ENCODE measurements around the gene MAPK1IP1L.

MAPK1IP1L gene

DNA sequence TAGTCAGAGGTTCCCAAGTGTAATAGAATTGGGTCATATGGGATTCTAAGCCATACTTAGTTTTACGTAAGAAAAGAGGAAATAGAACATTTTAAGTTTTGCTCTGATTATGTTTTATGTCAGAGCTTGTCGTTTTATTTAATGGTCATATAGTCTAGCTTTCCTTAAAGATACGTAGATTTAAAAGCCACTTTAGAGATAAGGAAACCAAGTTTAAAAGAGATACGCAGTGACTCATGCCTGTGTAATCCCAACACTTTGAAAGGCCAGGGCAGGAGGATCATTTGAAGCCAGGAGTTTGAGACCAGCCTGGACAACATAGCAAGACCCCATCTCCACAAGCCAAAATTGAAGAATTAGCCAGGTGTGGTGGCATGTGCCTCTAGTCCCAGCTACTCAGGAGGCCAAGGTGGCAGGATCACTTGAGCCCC is 19.5 kb downstream of the MAPK1IP1L start:
- Histone ChIP-seq H3K27ac (ENCODE audit: low read depth, low read length) (no peak overlapping the region), H3F3A (ENCODE audit: control insufficient read depth, insufficient read depth) (peaks cover 31% of the 10 kb centered on the region)

DNA sequence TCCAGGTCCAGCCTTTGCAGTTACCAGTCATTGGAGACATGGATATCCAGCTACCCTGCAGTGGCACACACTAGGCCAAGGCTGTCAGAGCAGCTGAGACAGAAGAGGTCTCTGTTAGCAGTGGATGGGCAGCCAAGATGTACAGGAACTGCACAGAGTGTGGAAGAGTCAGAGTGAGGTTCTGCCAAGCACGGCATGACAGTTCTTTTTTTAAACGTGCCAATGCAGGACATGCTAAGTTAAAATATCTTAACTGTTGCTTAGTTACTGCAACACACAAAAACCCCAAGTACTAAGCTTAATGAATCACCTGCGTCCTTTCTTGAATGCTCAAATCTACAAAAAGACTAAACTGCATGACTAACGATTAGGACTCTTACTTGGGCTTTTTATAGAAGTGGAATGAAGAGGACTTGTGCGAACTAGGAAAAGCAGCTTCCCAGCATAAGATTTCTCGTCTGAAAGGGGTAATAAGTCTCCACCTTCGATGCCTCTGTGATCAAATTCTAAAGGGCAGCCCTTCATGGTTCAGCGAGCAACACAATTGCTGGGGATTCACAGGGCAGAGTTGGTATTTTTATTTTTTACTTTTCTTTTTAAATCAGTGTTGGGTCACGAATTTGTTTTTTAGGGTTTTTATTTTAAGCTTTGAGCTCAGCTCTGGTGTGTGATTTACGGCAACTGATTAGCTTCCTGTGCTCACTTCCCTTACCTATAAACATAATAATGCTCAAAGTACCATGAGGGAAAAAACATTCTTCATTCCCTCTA is 20.6 kb downstream of the MAPK1IP1L start:
- H3K4me1 ChIP-seq (ENCODE audit: control insufficient read depth, low read length): peaks cover 31% of the 10 kb centered on the region
- H3K27me3 ChIP-seq (ENCODE audit: control insufficient read depth, low read length): no peaks in the 10 kb centered on the region
- 0 out of 2 replicates have a peak, but pooled peaks cover 3% of the 10 kb centered on the region for H4K20me1 ChIP-seq (ENCODE audit: control insufficient read depth, insufficient read depth, low read depth, low read length)
- no peak overlapping the region for H3K27ac ChIP-seq (ENCODE audit: low read depth, low read length)
- H3F3A ChIP-seq (ENCODE audit: control insufficient read depth, insufficient read depth): peaks cover 28% of the 10 kb centered on the region
- H3K4me3 ChIP-seq (ENCODE audit: low read length): peak overlapping the region; percentile 22
- no peaks in the 10 kb centered on the region for H3K79me2 ChIP-seq (ENCODE audit: control insufficient read depth, low read length)
- no peaks in the 10 kb centered on the region for H3K9me3 ChIP-seq (ENCODE audit: control insufficient read depth, insufficient read depth, low read length)
- TF ChIP-seq EZH2phosphoT487 (IDR thresholded peaks at IDR 0.05; ENCODE audit: borderline replicate concordance, low read length): no peak
- TF ChIP-seq, protein P1, sequence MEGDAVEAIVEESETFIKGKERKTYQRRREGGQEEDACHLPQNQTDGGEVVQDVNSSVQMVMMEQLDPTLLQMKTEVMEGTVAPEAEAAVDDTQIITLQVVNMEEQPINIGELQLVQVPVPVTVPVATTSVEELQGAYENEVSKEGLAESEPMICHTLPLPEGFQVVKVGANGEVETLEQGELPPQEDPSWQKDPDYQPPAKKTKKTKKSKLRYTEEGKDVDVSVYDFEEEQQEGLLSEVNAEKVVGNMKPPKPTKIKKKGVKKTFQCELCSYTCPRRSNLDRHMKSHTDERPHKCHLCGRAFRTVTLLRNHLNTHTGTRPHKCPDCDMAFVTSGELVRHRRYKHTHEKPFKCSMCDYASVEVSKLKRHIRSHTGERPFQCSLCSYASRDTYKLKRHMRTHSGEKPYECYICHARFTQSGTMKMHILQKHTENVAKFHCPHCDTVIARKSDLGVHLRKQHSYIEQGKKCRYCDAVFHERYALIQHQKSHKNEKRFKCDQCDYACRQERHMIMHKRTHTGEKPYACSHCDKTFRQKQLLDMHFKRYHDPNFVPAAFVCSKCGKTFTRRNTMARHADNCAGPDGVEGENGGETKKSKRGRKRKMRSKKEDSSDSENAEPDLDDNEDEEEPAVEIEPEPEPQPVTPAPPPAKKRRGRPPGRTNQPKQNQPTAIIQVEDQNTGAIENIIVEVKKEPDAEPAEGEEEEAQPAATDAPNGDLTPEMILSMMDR (IDR thresholded peaks at IDR 0.05; ENCODE audit: low read depth, low read length, poor library complexity, severe bottlenecking): no peak
- H3K4me2 ChIP-seq (ENCODE audit: low read length): peak overlapping the region; percentile 54
- H3K9me2 ChIP-seq (replicated peaks; ENCODE audit: control insufficient read depth, low read length): no peaks in the 10 kb centered on the region
- H3K36me3 ChIP-seq (ENCODE audit: control insufficient read depth, low read length): peaks cover 3% of the 10 kb centered on the region; the same call in 1 of the 2 replicates

More for the DNA sequence above, 19.5 kb downstream of the MAPK1IP1L start:
- 0 out of 2 replicates have a peak, but pooled peaks cover 3% of the 10 kb centered on the region for H4K20me1 ChIP-seq (ENCODE audit: control insufficient read depth, insufficient read depth, low read depth, low read length)
- no peaks in the 10 kb centered on the region for H3K79me2 ChIP-seq (ENCODE audit: control insufficient read depth, low read length)
- H3K4me3 ChIP-seq (ENCODE audit: low read length): no peak overlapping the region
- no peaks in the 10 kb centered on the region for H3K27me3 ChIP-seq (ENCODE audit: control insufficient read depth, low read length)
- TF ChIP-seq, protein P1 (IDR thresholded peaks at IDR 0.05; ENCODE audit: low read depth, low read length, poor library complexity, severe bottlenecking): no peak
- TF ChIP-seq EZH2phosphoT487 (IDR thresholded peaks at IDR 0.05; ENCODE audit: borderline replicate concordance, low read length): no peak
- peaks cover 10% of the 10 kb centered on the region for H3K36me3 ChIP-seq (ENCODE audit: control insufficient read depth, low read length)
- H3K4me1 ChIP-seq (ENCODE audit: control insufficient read depth, low read length): peaks cover 31% of the 10 kb centered on the region
- no peaks in the 10 kb centered on the region for H3K9me2 ChIP-seq (replicated peaks; ENCODE audit: control insufficient read depth, low read length)
- H3K4me2 ChIP-seq (ENCODE audit: low read length): no peak overlapping the region
- no peaks in the 10 kb centered on the region for H3K9me3 ChIP-seq (ENCODE audit: control insufficient read depth, insufficient read depth, low read length)

DNA sequence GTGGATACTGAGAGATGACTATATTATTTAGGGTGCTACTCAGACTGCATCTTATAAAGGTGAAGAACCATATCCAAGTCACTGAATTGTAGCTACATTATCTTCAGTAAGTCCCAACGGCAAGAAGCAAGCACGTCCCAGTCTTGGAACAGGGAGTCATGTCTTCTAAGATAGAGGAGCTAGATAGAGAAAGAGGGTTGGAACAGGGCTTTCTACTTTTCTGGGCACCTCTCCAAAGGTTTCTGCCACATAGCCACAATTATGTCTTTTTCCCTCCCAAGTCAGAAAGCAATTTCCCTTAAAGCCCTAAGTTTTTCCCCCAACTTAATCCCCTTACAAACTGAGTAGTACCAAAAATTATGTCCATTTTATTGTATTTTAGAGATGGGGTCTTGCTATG is 22.4 kb downstream of the MAPK1IP1L start:
- no peaks in the 10 kb centered on the region for H3K36me3 ChIP-seq (ENCODE audit: control insufficient read depth, low read length)
- TF ChIP-seq, protein P1 (IDR thresholded peaks at IDR 0.05; ENCODE audit: low read depth, low read length, poor library complexity, severe bottlenecking): no peak
- no peak for TF ChIP-seq EZH2phosphoT487 (IDR thresholded peaks at IDR 0.05; ENCODE audit: borderline replicate concordance, low read length)
- no peak overlapping the region for H3K27ac ChIP-seq (ENCODE audit: low read depth, low read length)
- H3K4me3 ChIP-seq (ENCODE audit: low read length): no peak overlapping the region
- no peaks in the 10 kb centered on the region for H3K9me3 ChIP-seq (ENCODE audit: control insufficient read depth, insufficient read depth, low read length)
- peaks cover 17% of the 10 kb centered on the region for H3F3A ChIP-seq (ENCODE audit: control insufficient read depth, insufficient read depth)
- H3K9me2 ChIP-seq (replicated peaks; ENCODE audit: control insufficient read depth, low read length): no peaks in the 10 kb centered on the region
- H3K4me1 ChIP-seq (ENCODE audit: control insufficient read depth, low read length): peaks cover 31% of the 10 kb centered on the region
- H3K27me3 ChIP-seq (ENCODE audit: control insufficient read depth, low read length): no peaks in the 10 kb centered on the region
- H4K20me1 ChIP-seq (ENCODE audit: control insufficient read depth, insufficient read depth, low read depth, low read length): 0 out of 2 replicates have a peak, but pooled peaks cover 3% of the 10 kb centered on the region
- no peaks in the 10 kb centered on the region for H3K79me2 ChIP-seq (ENCODE audit: control insufficient read depth, low read length)
- H3K4me2 ChIP-seq (ENCODE audit: low read length): no peak overlapping the region
